Measurements from ENCODE around the gene UBE2M. TPM values are rescaled to one million over a fixed set of nuclear protein-coding genes. Genes with fewer than 3 reads are reported as not detected.

Gene UBE2M
- total and polyA plus RNA-seq, 2 experiments from 2014 or later, result 27.6 to 64.5 TPM

DNA sequence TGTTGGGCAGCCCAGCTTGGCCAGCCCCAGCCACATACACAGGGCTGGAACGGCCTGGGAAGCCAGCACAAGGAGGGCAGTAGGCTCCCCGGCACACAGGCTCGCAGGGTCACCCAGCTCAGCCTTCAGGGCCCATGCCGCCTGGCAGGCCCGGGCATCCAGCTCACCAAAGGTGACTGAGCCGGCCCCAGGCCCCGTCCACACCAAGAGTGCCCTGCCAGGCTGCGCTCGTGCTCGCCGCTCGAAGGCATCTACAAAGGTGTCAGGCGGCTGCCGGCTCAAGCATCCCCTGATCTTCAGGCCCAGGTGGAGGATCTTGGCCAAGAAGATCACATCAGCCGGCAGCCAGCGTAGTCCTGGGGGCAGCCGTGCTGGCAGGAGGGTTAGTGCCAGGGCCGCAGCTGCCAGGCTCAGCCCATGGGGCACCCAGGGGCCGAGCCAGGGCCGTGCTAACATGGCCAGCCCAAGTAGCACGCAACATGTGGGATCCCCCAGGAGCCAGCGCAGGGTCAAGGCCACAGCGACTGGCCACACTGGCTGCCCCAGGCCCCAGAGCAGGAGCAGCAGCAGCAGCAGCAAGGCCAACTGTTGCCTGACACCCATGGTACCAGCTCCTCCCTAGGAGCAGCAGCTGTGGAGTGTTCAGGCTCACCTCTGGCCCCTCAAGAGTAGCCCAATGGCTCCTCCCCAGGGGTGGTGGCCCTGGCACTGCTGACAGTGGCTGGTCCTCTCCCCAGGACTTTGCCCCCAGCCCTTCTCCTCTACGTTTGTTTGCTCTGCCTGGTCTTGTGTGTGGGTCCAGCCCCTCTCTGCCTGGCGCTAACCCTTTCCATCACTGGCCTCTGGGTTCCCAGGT lies 46.8 kb downstream of the UBE2M start, which contains the start of gene SLC27A5:
TSS of gene SLC27A5 (minus strand) at position 640 of the 856 bp plus-strand sequence. CDS start at position 603, 37 bp downstream.
- no peak within 1 kb of the TSS for H3K27ac ChIP-seq (ENCODE audit: low read depth)
- peaks cover 19% of the 10 kb centered on the region for H3K36me3 Mint-ChIP-seq (ENCODE audit: low read depth)

More for the DNA sequence above, 46.8 kb downstream of the UBE2M start, which contains the start of gene SLC27A5:
- H3K4me3 Mint-ChIP-seq, result no peak within 1 kb of the TSS
- H3K27me3 Mint-ChIP-seq (ENCODE audit: insufficient read depth, low read depth, poor library complexity), result peaks cover 29% of the 10 kb centered on the region
- H3K9me3 Mint-ChIP-seq, result peaks cover 12% of the 10 kb centered on the region
- peaks cover 3% of the 10 kb centered on the region; the same call in 1 of the 2 replicates for H3F3A ChIP-seq (replicated peaks; ENCODE audit: low read depth)
- DNase-seq (ENCODE audit: low spot score), result no peak
- H3K27me3 ChIP-seq (ENCODE audit: insufficient read depth), result no peaks in the 10 kb centered on the region
- no peak within 1 kb of the TSS for H3K4me2 ChIP-seq
- H3K4me1 Mint-ChIP-seq, result peaks cover 18% of the 10 kb centered on the region
- no peaks in the 10 kb centered on the region for H3K36me3 ChIP-seq (ENCODE audit: insufficient read depth)
- H2AFZ ChIP-seq, result no peak within 1 kb of the TSS
- no peaks in the 10 kb centered on the region for H3K9me2 ChIP-seq (ENCODE audit: insufficient read depth)
- H3K4me3 ChIP-seq, result no peak within 1 kb of the TSS
- H3K27ac Mint-ChIP-seq, result no peak within 1 kb of the TSS
- H4K20me1 ChIP-seq (replicated peaks; ENCODE audit: insufficient read depth), result no peaks in the 10 kb centered on the region
- TF ChIP-seq, protein P1, sequence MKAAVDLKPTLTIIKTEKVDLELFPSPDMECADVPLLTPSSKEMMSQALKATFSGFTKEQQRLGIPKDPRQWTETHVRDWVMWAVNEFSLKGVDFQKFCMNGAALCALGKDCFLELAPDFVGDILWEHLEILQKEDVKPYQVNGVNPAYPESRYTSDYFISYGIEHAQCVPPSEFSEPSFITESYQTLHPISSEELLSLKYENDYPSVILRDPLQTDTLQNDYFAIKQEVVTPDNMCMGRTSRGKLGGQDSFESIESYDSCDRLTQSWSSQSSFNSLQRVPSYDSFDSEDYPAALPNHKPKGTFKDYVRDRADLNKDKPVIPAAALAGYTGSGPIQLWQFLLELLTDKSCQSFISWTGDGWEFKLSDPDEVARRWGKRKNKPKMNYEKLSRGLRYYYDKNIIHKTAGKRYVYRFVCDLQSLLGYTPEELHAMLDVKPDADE (IDR thresholded peaks at IDR 0.05), result no peak
- TF ChIP-seq JUNB (IDR thresholded peaks at IDR 0.05; ENCODE audit: unreplicated experiment), result no peak
- TF ChIP-seq, protein P2, sequence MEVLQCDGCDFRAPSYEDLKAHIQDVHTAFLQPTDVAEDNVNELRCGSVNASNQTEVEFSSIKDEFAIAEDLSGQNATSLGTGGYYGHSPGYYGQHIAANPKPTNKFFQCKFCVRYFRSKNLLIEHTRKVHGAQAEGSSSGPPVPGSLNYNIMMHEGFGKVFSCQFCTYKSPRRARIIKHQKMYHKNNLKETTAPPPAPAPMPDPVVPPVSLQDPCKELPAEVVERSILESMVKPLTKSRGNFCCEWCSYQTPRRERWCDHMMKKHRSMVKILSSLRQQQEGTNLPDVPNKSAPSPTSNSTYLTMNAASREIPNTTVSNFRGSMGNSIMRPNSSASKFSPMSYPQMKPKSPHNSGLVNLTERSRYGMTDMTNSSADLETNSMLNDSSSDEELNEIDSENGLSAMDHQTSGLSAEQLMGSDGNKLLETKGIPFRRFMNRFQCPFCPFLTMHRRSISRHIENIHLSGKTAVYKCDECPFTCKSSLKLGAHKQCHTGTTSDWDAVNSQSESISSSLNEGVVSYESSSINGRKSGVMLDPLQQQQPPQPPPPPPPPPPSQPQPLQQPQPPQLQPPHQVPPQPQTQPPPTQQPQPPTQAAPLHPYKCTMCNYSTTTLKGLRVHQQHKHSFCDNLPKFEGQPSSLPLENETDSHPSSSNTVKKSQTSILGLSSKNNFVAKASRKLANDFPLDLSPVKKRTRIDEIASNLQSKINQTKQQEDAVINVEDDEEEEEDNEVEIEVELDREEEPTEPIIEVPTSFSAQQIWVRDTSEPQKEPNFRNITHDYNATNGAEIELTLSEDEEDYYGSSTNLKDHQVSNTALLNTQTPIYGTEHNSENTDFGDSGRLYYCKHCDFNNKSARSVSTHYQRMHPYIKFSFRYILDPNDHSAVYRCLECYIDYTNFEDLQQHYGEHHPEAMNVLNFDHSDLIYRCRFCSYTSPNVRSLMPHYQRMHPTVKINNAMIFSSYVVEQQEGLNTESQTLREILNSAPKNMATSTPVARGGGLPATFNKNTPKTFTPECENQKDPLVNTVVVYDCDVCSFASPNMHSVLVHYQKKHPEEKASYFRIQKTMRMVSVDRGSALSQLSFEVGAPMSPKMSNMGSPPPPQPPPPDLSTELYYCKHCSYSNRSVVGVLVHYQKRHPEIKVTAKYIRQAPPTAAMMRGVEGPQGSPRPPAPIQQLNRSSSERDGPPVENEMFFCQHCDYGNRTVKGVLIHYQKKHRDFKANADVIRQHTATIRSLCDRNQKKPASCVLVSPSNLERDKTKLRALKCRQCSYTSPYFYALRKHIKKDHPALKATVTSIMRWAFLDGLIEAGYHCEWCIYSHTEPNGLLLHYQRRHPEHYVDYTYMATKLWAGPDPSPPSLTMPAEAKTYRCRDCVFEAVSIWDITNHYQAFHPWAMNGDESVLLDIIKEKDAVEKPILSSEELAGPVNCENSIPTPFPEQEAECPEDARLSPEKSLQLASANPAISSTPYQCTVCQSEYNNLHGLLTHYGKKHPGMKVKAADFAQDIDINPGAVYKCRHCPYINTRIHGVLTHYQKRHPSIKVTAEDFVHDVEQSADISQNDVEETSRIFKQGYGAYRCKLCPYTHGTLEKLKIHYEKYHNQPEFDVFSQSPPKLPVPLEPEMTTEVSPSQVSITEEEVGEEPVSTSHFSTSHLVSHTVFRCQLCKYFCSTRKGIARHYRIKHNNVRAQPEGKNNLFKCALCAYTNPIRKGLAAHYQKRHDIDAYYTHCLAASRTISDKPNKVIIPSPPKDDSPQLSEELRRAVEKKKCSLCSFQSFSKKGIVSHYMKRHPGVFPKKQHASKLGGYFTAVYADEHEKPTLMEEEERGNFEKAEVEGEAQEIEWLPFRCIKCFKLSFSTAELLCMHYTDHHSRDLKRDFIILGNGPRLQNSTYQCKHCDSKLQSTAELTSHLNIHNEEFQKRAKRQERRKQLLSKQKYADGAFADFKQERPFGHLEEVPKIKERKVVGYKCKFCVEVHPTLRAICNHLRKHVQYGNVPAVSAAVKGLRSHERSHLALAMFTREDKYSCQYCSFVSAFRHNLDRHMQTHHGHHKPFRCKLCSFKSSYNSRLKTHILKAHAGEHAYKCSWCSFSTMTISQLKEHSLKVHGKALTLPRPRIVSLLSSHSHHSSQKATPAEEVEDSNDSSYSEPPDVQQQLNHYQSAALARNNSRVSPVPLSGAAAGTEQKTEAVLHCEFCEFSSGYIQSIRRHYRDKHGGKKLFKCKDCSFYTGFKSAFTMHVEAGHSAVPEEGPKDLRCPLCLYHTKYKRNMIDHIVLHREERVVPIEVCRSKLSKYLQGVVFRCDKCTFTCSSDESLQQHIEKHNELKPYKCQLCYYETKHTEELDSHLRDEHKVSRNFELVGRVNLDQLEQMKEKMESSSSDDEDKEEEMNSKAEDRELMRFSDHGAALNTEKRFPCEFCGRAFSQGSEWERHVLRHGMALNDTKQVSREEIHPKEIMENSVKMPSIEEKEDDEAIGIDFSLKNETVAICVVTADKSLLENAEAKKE (CRISPR knock-in tag; IDR thresholded peaks at IDR 0.05), result no peak
- no peak for TF ChIP-seq EZH2phosphoT487 (IDR thresholded peaks at IDR 0.05; ENCODE audit: unreplicated experiment)
- no peak for TF ChIP-seq NANOG (IDR thresholded peaks at IDR 0.05; ENCODE audit: borderline replicate concordance)
- TF ChIP-seq, protein P3, sequence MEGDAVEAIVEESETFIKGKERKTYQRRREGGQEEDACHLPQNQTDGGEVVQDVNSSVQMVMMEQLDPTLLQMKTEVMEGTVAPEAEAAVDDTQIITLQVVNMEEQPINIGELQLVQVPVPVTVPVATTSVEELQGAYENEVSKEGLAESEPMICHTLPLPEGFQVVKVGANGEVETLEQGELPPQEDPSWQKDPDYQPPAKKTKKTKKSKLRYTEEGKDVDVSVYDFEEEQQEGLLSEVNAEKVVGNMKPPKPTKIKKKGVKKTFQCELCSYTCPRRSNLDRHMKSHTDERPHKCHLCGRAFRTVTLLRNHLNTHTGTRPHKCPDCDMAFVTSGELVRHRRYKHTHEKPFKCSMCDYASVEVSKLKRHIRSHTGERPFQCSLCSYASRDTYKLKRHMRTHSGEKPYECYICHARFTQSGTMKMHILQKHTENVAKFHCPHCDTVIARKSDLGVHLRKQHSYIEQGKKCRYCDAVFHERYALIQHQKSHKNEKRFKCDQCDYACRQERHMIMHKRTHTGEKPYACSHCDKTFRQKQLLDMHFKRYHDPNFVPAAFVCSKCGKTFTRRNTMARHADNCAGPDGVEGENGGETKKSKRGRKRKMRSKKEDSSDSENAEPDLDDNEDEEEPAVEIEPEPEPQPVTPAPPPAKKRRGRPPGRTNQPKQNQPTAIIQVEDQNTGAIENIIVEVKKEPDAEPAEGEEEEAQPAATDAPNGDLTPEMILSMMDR (conservative IDR thresholded peaks at IDR 0.05; ENCODE audit: low read depth in 2 of 2), result no peak
- TF ChIP-seq, protein P4, sequence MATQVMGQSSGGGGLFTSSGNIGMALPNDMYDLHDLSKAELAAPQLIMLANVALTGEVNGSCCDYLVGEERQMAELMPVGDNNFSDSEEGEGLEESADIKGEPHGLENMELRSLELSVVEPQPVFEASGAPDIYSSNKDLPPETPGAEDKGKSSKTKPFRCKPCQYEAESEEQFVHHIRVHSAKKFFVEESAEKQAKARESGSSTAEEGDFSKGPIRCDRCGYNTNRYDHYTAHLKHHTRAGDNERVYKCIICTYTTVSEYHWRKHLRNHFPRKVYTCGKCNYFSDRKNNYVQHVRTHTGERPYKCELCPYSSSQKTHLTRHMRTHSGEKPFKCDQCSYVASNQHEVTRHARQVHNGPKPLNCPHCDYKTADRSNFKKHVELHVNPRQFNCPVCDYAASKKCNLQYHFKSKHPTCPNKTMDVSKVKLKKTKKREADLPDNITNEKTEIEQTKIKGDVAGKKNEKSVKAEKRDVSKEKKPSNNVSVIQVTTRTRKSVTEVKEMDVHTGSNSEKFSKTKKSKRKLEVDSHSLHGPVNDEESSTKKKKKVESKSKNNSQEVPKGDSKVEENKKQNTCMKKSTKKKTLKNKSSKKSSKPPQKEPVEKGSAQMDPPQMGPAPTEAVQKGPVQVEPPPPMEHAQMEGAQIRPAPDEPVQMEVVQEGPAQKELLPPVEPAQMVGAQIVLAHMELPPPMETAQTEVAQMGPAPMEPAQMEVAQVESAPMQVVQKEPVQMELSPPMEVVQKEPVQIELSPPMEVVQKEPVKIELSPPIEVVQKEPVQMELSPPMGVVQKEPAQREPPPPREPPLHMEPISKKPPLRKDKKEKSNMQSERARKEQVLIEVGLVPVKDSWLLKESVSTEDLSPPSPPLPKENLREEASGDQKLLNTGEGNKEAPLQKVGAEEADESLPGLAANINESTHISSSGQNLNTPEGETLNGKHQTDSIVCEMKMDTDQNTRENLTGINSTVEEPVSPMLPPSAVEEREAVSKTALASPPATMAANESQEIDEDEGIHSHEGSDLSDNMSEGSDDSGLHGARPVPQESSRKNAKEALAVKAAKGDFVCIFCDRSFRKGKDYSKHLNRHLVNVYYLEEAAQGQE (IDR thresholded peaks at IDR 0.05; ENCODE audit: unreplicated experiment), result no peak
- TF ChIP-seq POLR2AphosphoS5 (IDR thresholded peaks at IDR 0.05; ENCODE audit: low read depth), result no peak
- no peak for TF ChIP-seq STAT1 (IDR thresholded peaks at IDR 0.05; ENCODE audit: unreplicated experiment)
- no peak for TF ChIP-seq EZH2 (IDR thresholded peaks at IDR 0.05; ENCODE audit: low read depth, unreplicated experiment)
- no peak for TF ChIP-seq ZNF114 (CRISPR knock-in tag; IDR thresholded peaks at IDR 0.05)
- no peak for TF ChIP-seq ZNF331 (CRISPR knock-in tag; IDR thresholded peaks at IDR 0.05; ENCODE audit: low read depth)
- no peak for TF ChIP-seq CREB1 (CRISPR knock-in tag; IDR thresholded peaks at IDR 0.05; ENCODE audit: low read depth)
- peaks cover 3% of the 10 kb centered on the region; the same call in 1 of the 2 replicates for H3K79me2 ChIP-seq (replicated peaks; ENCODE audit: insufficient read depth)
- H3K4me1 ChIP-seq (ENCODE audit: insufficient read depth), result peaks cover 17% of the 10 kb centered on the region
- ATAC-seq, result no peak

All from GM23338 (cell line).